MV-4-11 (cell line): ENCODE measurements around the gene FAM193A.
A peak's percentile ranks its signal among the peaks of the same experiment; 100 is the strongest.
"Not testable (repeated sequence)": the region's sequence is repeated elsewhere in the genome, so short reads cannot be mapped to it uniquely, and the experiment has no call there.

ENCODE experiments used
- DNase-seq: peaks from one replicate; lab custom pipeline; 2025; lab: John Stamatoyannopoulos, UW

The FAM193A gene

GRCh38 chr4:2750719-2751605, 214.5 kb downstream of the FAM193A start:
- DNase-seq = no peak

GRCh38 chr4:2753436-2753835, 217.0 kb downstream of the FAM193A start:
- DNase-seq = no peak

- no peak for DNase-seq
These were observed 218.7 kb downstream of the FAM193A start for GRCh38 chr4:2754848-2755819.

- DNase-seq = peak; percentile 40
These were observed 219.6 kb downstream of the FAM193A start, which contains the start of gene TNIP2 for GRCh38 chr4:2755821-2756690. Gene TNIP2, minus strand, starts transcription at chr4:2756336. Its CDS starts 47 bp downstream, at chr4:2756289.

GRCh38 chr4:2756691-2757350, 220.4 kb downstream of the FAM193A start:
- no peak for DNase-seq

GRCh38 chr4:2757426-2757825, 221.0 kb downstream of the FAM193A start:
- no peak for DNase-seq

- DNase-seq = no peak
These were observed 224.8 kb downstream of the FAM193A start for GRCh38 chr4:2761035-2761923.

- DNase-seq = no peak
These were observed 225.6 kb downstream of the FAM193A start for GRCh38 chr4:2762048-2762447.

GRCh38 chr4:2762486-2763370, 226.3 kb downstream of the FAM193A start:
- not testable (repeated sequence) for DNase-seq

GRCh38 chr4:2763511-2763967, 227.1 kb downstream of the FAM193A start:
- no peak for DNase-seq

GRCh38 chr4:2765832-2766526, 229.5 kb downstream of the FAM193A start:
- no peak for DNase-seq

GRCh38 chr4:2767046-2767704, 230.7 kb downstream of the FAM193A start:
- no peak for DNase-seq

- DNase-seq = no peak
These were observed 231.2 kb downstream of the FAM193A start for GRCh38 chr4:2767705-2768074.

GRCh38 chr4:2768124-2768523, 231.7 kb downstream of the FAM193A start:
- no peak for DNase-seq

GRCh38 chr4:2768921-2769336, 232.5 kb downstream of the FAM193A start:
- no peak for DNase-seq

- peak; percentile 64 for DNase-seq
These were observed 234.8 kb downstream of the FAM193A start for GRCh38 chr4:2771264-2771663.

- DNase-seq = not testable (repeated sequence)
These were observed 244.2 kb downstream of the FAM193A start for GRCh38 chr4:2780643-2781042.

GRCh38 chr4:2781911-2782310, 245.5 kb downstream of the FAM193A start:
- no peak for DNase-seq
